H1 (cell line): ENCODE measurements around the gene CYSLTR1. TPM values are rescaled to one million over a fixed set of nuclear protein-coding genes. Genes with fewer than 3 reads are reported as not detected.

Source experiments
- CTCF ChIA-PET: fragments of 300-600 bp; sonication (Branson Sonifier 250); formaldehyde crosslinking; loops from one replicate; lab custom pipeline; 2021; ENCODE audit not compliant: partially characterized antibody; lab: Charles Lee
- POLR2A ChIA-PET: fragments of 300-600 bp; sonication (Branson Sonifier 250); formaldehyde crosslinking; loops from one replicate; lab custom pipeline; 2021; ENCODE audit warnings: inconsistent platforms; ENCODE audit not compliant: partially characterized antibody; lab: Charles Lee
- DNase-seq, 2 experiments: peaks; one replicate each; pipeline versions ENCODE4 v3.0.0 to v3.0.0-alpha.2; 2010 to 2022; ENCODE audit warnings: low spot score in 2 of 2, low read depth in 1 of 2, mixed read lengths in 1 of 2
- FAIRE-seq: peaks from 2 replicates; lab custom pipeline; 2011; peaks lifted over from hg19 to GRCh38; lab: Jason Lieb, UNC
- H2AFZ ChIP-seq: 2 replicates; pipeline ENCODE4 v1.8.1; 2012; ENCODE audit warnings: low read length, inconsistent platforms
- H2AK5ac ChIP-seq: 2 replicates; pipeline ENCODE4 v1.6.1; 2013; ENCODE audit warnings: low read depth, low read length
- H2BK120ac ChIP-seq: replicated peaks from 2 replicates; pipeline ENCODE3; 2013; ENCODE audit warnings: low read depth, low read length, inconsistent platforms
- H2BK12ac ChIP-seq: 2 replicates; pipeline ENCODE4 v1.6.1; 2013; ENCODE audit warnings: low read depth, low read length
- H2BK15ac ChIP-seq: 2 replicates; pipeline ENCODE4 v1.6.1; 2013; ENCODE audit warnings: low read length
- H2BK20ac ChIP-seq: 2 replicates; pipeline ENCODE4 v1.6.1; 2013; ENCODE audit warnings: low read length
- H2BK5ac ChIP-seq: 2 replicates; pipeline ENCODE4 v1.6.1; 2013; ENCODE audit warnings: low read depth, low read length
- H3K14ac ChIP-seq: 2 replicates; pipeline ENCODE4 v1.6.1; 2013; ENCODE audit warnings: inconsistent platforms; ENCODE audit not compliant: insufficient read length
- H3K18ac ChIP-seq: 2 replicates; pipeline ENCODE4 v1.6.1; 2013; ENCODE audit warnings: low read length; ENCODE audit errors: extremely low read depth
- H3K23ac ChIP-seq: 2 replicates; pipeline ENCODE4 v1.6.1; 2013; ENCODE audit warnings: inconsistent platforms; ENCODE audit not compliant: insufficient read length
- H3K23me2 ChIP-seq: 2 replicates; pipeline ENCODE4 v1.6.1; 2013; ENCODE audit warnings: low read depth, low read length
- H3K27ac ChIP-seq: 2 replicates; pipeline ENCODE4 v1.6.1; 2011; ENCODE audit warnings: low read depth, low read length, inconsistent platforms
- H3K27me3 ChIP-seq, 4 experiments: replicated peaks in 1 of 4; 1 replicate in 1 of 4; 2 replicates in 3 of 4; pipeline versions ENCODE4 v1.6.1 to v1.8.1; 2011 to 2013; ENCODE audit warnings: low read length in 3 of 4, mild to moderate bottlenecking in 3 of 4, inconsistent platforms in 2 of 4, mixed read lengths in 2 of 4, moderate library complexity in 1 of 4; ENCODE audit not compliant: control insufficient read depth in 3 of 4, insufficient read depth in 3 of 4; ENCODE audit errors: extremely low read depth in 1 of 4
- H3K36me3 ChIP-seq, 4 experiments: 2 replicates each; pipeline versions ENCODE4 v1.6.1 to v1.8.1; 2011 to 2013; ENCODE audit warnings: mild to moderate bottlenecking in 4 of 4, low read length in 3 of 4, moderate library complexity in 2 of 4, control low read depth in 1 of 4, inconsistent platforms in 1 of 4; ENCODE audit not compliant: insufficient read depth in 4 of 4, control insufficient read depth in 2 of 4
- H3K4ac ChIP-seq: replicated peaks from 2 replicates; pipeline ENCODE3; 2013; ENCODE audit warnings: low read length, low read depth, mixed read lengths, inconsistent platforms; ENCODE audit not compliant: insufficient read length
- H3K4me1 ChIP-seq, 4 experiments: replicated peaks in 1 of 4; 1 replicate in 1 of 4; 2 replicates in 3 of 4; pipeline versions ENCODE4 v1.6.1 to v1.8.1; 2011 to 2013; ENCODE audit warnings: low read length in 3 of 4, inconsistent platforms in 2 of 4, mixed read lengths in 1 of 4; ENCODE audit not compliant: insufficient read depth in 4 of 4, control insufficient read depth in 3 of 4
- H3K4me2 ChIP-seq, 2 experiments: 2 replicates each; pipeline versions ENCODE4 v1.6.1 to v1.8.1; 2011 to 2013; ENCODE audit warnings: low read depth in 2 of 2, low read length in 2 of 2, control low read depth in 1 of 2, inconsistent platforms in 1 of 2, mild to moderate bottlenecking in 1 of 2; ENCODE audit not compliant: insufficient read depth in 1 of 2
- H3K4me3 ChIP-seq, 4 experiments: fragments of 200-600, 300-600 bp in 1 of 4; sonication (generic), shearing (Covaris generic), sonication (Bioruptor Twin) in 1 of 4; 2 replicates each; pipeline versions ENCODE4 v1.5.1 to v1.8.1; 2011 to 2016; ENCODE audit warnings: low read length in 4 of 4, low read depth in 3 of 4, control low read depth in 2 of 4, inconsistent platforms in 2 of 4, mild to moderate bottlenecking in 2 of 4, mixed read lengths in 1 of 4, moderate library complexity in 1 of 4; ENCODE audit not compliant: insufficient read depth in 2 of 4; ENCODE audit errors: extremely low read depth in 1 of 4
- H3K56ac ChIP-seq: replicated peaks from 2 replicates; pipeline ENCODE3; 2013; ENCODE audit warnings: low read depth, mild to moderate bottlenecking, mixed read lengths, low read length, inconsistent platforms; ENCODE audit not compliant: insufficient read length
- H3K79me1 ChIP-seq: 2 replicates; pipeline ENCODE4 v1.6.1; 2013; ENCODE audit warnings: low read depth, low read length, control low read depth
- H3K79me2 ChIP-seq, 2 experiments: 2 replicates each; pipeline versions ENCODE4 v1.6.1 to v1.8.1; 2012 to 2013; ENCODE audit warnings: low read length in 2 of 2, mild to moderate bottlenecking in 2 of 2, inconsistent platforms in 1 of 2; ENCODE audit not compliant: insufficient read depth in 2 of 2, control insufficient read depth in 1 of 2
- H3K9ac ChIP-seq, 4 experiments: replicated peaks in 1 of 4; 1 replicate in 1 of 4; 2 replicates in 3 of 4; pipeline versions ENCODE4 v1.6.1 to v1.8.1; 2011 to 2013; ENCODE audit warnings: low read depth in 3 of 4, low read length in 3 of 4, control low read depth in 2 of 4, mild to moderate bottlenecking in 2 of 4, moderate library complexity in 2 of 4, inconsistent platforms in 1 of 4; ENCODE audit errors: extremely low read depth in 1 of 4
- H3K9me3 ChIP-seq, 2 experiments: 2 replicates each; pipeline versions ENCODE4 v1.6.1 to v1.8.1; 2012 to 2013; ENCODE audit warnings: mild to moderate bottlenecking in 2 of 2, moderate library complexity in 2 of 2, control low read depth in 1 of 2, inconsistent platforms in 1 of 2, low read depth in 1 of 2, low read length in 1 of 2, mixed read lengths in 1 of 2; ENCODE audit not compliant: insufficient read depth in 2 of 2
- H4K20me1 ChIP-seq, 2 experiments: replicated peaks in 1 of 2; 2 replicates each; pipeline versions ENCODE3 to v1.8.1; 2011 to 2013; ENCODE audit warnings: inconsistent platforms in 2 of 2, low read length in 2 of 2, mild to moderate bottlenecking in 1 of 2; ENCODE audit not compliant: insufficient read depth in 2 of 2, control insufficient read depth in 1 of 2
- H4K5ac ChIP-seq: 2 replicates; pipeline ENCODE4 v1.6.1; 2013; ENCODE audit warnings: low read length, low read depth, mixed read lengths, inconsistent platforms; ENCODE audit not compliant: insufficient read length
- H4K8ac ChIP-seq: 2 replicates; pipeline ENCODE4 v1.8.0; 2013; ENCODE audit warnings: mild to moderate bottlenecking, moderate library complexity, low read length, inconsistent platforms; ENCODE audit not compliant: insufficient read depth; ENCODE audit errors: extremely low read depth
- H4K91ac ChIP-seq: replicated peaks from 2 replicates; pipeline ENCODE3; 2013; ENCODE audit warnings: low read length, mixed read lengths, inconsistent platforms; ENCODE audit not compliant: insufficient read length
- JUN ChIP-seq: IDR thresholded peaks from 2 replicates; pipeline ENCODE4 v1.6.1; 2011; ENCODE audit warnings: low read depth, mild to moderate bottlenecking, improper control_type of control experiment, low read length
- POLR2A ChIP-seq, 2 experiments: IDR thresholded peaks; 1 replicate in 1 of 2; 2 replicates in 1 of 2; pipeline ENCODE4 v1.6.1; 2011; ENCODE audit warnings: low read depth in 2 of 2, low read length in 2 of 2, mild to moderate bottlenecking in 2 of 2; ENCODE audit errors: control extremely low read depth in 1 of 2
- SIX5 ChIP-seq: IDR thresholded peaks from 2 replicates; pipeline ENCODE4 v1.6.1; 2011; ENCODE audit warnings: mild to moderate bottlenecking, low read depth, low read length
- WGBS, 2 experiments: shearing (Covaris generic) in 1 of 2; methylation state at CpG; one replicate each; pipeline versions ENCODE4 v1.1.6 to v1.1.7; 2013 to 2015; ENCODE audit warnings: low lambda C conversion rate in 2 of 2, mixed read lengths in 2 of 2, inconsistent platforms in 1 of 2, low coverage in 1 of 2, missing lambda C conversion rate in 1 of 2; ENCODE audit not compliant: insufficient replicate concordance in 2 of 2, insufficient coverage in 1 of 2, insufficient read length in 1 of 2; ENCODE audit errors: extremely low coverage in 1 of 2, missing lambda C conversion rate in 1 of 2; 5-methylcytosine and 5-hydroxymethylcytosine counted together
- polyA plus RNA-seq, 7 experiments: library from polyadenylated mRNA; depleted of rRNA in 3 of 7; stranded (reverse) in 5 of 7; unstranded in 2 of 7; fragments of >200 nt in 5 of 7; fragments of 200-250 nt in 2 of 7; gene quantifications; 1 replicate in 5 of 7; 2 replicates in 1 of 7; 4 replicates in 1 of 7; pipeline versions ENCODE4 v1.2.1 to v1.2.3, GENCODE V29; 2011 to 2013; ENCODE audit warnings: missing spikeins in 2 of 7, mixed read lengths in 2 of 7
- total RNA-seq: library from RNA; stranded (reverse); fragmentation: NEBNext Ultra II Directional; extraction: Animal tissue kit (Norgen Biotek cat#: 25700); gene quantifications from 2 replicates; pipeline ENCODE4 v1.2.1, GENCODE V29; 2021
- TF ChIP-seq, protein P1 (sequence below): IDR thresholded peaks from 2 replicates; pipeline ENCODE4 v1.6.1; 2012; ENCODE audit warnings: low read length, inconsistent platforms

CYSLTR1 gene
- total and polyA plus RNA-seq, 2 of the 8 experiments (the other 6 are each of a cell fraction or from before 2014, with no cell fraction given) = 0.09 TPM

DNA sequence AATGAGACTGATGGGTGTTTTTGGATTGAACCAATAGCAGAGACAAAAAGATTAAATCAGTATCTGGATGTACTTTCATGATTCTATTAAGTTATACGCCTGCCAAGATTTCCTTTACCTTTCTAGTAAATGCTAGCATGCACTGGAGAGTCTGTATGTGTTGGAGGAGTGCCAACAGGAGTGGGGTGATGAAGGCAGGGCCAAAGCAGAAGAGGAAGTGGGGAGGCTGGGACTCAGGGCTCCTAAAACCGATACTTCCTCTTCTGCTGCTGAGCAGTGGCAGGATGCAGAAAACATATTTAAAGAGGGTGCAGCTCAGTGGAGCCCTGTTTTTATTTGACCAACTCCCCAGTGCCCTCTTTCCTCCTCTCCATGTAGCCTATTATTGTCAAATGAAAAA, 5.6 kb downstream of the CYSLTR1 start:
- 91% methylated on average over 2 of the region's 2 CpGs; no CpG with 5 or more reads in 1 of the 2 experiments for WGBS, 2 experiments
- no peaks in the 10 kb centered on the region for H3K79me1 ChIP-seq
- H3K14ac ChIP-seq = no peak overlapping the region
- H4K91ac ChIP-seq = no peak overlapping the region
- no peak overlapping the region for H4K5ac ChIP-seq
- no peak for DNase-seq
- H2BK20ac ChIP-seq = no peak overlapping the region
- no peak for FAIRE-seq
- H3K23ac ChIP-seq = no peak overlapping the region
- H3K4me2 ChIP-seq = no peak overlapping the region
- no peak overlapping the region for H3K56ac ChIP-seq
- no peak overlapping the region for H3K27ac ChIP-seq
- H3K4me1 ChIP-seq = no peaks in the 10 kb centered on the region
- H2AK5ac ChIP-seq = no peak overlapping the region
- H3K79me2 ChIP-seq = no peaks in the 10 kb centered on the region
- H3K4me3 ChIP-seq = no peak overlapping the region
- H3K9me3 ChIP-seq = no peaks in the 10 kb centered on the region
- H3K23me2 ChIP-seq = peaks cover 2% of the 10 kb centered on the region; the same call in 1 of the 2 replicates
- TF ChIP-seq SIX5 (no peak), JUN (no peak), POLR2A (IDR thresholded peaks at IDR 0.05; ENCODE audit: control extremely low read depth in 1 of 2, low read depth in 2 of 2, low read length in 2 of 2) (no peak)
- TF ChIP-seq, protein P1, sequence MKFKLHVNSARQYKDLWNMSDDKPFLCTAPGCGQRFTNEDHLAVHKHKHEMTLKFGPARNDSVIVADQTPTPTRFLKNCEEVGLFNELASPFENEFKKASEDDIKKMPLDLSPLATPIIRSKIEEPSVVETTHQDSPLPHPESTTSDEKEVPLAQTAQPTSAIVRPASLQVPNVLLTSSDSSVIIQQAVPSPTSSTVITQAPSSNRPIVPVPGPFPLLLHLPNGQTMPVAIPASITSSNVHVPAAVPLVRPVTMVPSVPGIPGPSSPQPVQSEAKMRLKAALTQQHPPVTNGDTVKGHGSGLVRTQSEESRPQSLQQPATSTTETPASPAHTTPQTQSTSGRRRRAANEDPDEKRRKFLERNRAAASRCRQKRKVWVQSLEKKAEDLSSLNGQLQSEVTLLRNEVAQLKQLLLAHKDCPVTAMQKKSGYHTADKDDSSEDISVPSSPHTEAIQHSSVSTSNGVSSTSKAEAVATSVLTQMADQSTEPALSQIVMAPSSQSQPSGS = no peak
- no peak overlapping the region for H2BK12ac ChIP-seq
- H4K20me1 ChIP-seq = no peaks in the 10 kb centered on the region
- ChIA-PET POLR2A (no interaction called here), CTCF (interaction anchor here (1.1 kb wide), 1 partner anchor 84 kb away, joined by 3 read pairs; no protein-coding TSS in a partner anchor)
- H3K36me3 ChIP-seq = no peaks in the 10 kb centered on the region
- H3K18ac ChIP-seq = no peak overlapping the region
- H2AFZ ChIP-seq = no peak overlapping the region
- H3K4ac ChIP-seq = no peak overlapping the region
- no peak overlapping the region for H2BK5ac ChIP-seq
- no peak overlapping the region for H2BK120ac ChIP-seq
- H3K9ac ChIP-seq = no peak overlapping the region
- no peak overlapping the region for H2BK15ac ChIP-seq
- H4K8ac ChIP-seq = no peak overlapping the region
- H3K27me3 ChIP-seq = no peaks in the 10 kb centered on the region
